LHCN-M2 (cell line): ENCODE measurements around the gene PHF14. TPM values are rescaled to one million over a fixed set of nuclear protein-coding genes. Genes with fewer than 3 reads are reported as not detected.

ENCODE experiments used
- DNase-seq: peaks from one replicate; pipeline ENCODE4 v3.0.0-alpha.2; 2012; ENCODE audit warnings: low read depth
- total RNA-seq: library from RNA; depleted of rRNA; stranded (reverse); fragments of >200 nt; gene quantifications from 2 replicates; pipeline ENCODE4 v1.2.3, GENCODE V29; 2014

The PHF14 gene
- total RNA-seq, 1 experiment from 2014 or later, result 42.4 TPM

DNA sequence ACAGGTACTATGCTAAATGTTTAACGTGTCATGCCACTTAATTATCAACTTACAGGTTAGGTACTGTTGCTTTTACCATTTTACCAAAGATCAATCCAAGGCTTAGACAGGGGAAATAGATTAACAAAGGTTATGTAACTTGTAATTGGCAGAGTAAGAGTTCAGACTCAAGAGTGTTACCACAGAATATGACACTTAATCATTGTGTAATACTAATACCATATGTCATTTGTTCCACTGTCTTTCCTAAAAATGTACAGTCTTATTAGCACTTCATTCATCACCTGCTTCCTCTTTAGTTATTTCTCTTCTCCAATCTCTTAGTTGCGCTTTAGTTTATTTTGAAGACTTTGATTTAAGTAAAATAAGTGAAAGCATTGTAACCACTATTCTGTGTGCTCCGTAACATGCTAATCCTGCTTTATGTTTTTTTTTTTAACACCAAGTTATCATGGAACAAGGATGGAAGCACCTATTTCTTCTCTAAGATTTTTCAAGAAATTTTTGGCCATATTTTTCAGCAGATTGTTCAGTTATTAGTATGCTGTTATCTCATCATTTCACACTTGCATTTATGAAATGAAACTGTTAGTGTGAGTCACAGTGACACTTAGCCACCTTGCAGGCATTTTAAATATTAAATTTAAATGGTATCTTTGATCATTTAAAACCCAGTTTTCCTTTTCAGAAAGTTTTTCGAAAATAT is 197.3 kb downstream of the PHF14 start:
- DNase-seq, result no peak

DNA sequence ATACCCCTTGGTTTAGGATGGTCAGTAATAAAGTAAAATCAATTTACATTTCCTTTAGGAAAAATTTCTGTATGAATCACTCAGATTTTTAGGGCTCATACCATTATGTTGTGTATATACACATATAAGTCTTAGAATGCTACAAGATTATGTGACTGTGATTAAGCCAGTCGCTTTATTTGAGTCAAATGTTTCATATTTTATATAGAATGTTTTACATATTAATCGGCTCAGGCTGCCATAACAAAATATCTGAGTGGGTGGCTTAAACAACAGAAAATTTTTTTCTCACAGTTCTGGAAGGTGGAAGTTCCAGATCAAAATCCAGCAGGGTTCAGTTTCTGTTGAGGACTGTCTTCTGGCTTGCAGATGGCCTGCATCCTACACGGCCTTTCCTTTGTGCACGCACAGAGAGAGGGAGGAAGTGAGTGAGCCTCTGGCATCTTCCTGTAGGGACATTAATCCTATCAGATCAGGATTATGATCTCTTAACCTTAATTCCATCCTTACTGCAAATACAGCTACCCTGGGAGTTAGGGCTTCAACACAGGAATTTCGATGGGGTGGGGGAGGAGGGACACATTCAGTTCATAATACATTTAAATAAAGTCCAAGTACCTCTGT is 198.0 kb downstream of the PHF14 start:
- DNase-seq, result no peak

DNA sequence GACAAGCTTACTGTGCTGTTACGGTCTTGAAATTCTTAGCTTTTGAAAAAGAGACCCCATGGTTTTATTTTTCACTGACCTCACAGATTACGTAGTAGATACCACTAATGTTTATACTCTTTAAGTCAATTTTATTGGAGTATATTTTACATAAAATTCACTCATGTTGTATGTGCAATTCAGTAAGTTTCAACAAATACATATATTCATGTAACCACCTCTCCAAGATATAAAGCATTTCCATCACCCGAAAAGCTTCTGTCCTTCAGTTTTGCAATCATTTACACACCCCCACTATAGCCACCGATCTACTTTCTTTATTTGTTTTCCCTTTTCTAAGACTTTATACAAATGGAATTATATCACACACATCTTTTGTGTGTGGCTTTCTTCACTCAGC is 199.2 kb downstream of the PHF14 start:
- DNase-seq, result no peak

DNA sequence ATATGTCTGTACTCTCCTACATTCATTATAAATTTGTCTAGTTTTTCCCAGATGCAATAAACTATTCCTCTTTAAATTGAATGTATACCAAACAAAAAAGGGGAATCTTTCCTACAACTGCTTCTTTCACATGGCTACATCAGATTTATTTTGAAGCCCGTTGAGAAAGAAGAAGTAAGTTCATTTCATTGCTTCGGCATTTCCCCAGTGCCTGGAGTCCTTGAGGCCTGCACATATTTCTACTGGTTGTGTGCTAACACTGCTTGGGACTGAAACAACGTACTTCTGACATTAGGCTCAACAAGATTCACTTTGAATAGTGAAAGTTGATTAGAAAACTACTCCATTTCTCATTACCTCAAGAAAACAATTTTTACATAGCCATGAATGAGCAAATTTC is 201.7 kb downstream of the PHF14 start:
- DNase-seq, result no peak

DNA sequence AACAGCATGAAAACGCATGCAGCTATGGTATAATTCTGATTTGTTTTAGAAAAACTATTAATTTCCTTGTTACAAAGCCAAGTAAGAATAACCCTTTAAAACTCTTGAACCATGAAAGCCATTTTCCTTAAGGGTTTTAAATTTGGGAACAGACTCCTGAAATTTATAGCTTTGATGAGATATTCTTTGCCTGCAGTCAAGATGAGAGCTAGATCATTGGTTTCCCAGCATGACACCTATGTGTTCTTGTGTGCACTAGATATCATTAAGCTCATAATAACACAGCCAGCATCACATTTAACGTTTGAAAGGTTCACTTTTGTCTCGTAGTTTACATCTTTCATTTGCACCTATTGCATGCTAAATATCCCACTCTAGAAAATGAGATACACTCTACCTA is 202.2 kb downstream of the PHF14 start:
- DNase-seq, result no peak

DNA sequence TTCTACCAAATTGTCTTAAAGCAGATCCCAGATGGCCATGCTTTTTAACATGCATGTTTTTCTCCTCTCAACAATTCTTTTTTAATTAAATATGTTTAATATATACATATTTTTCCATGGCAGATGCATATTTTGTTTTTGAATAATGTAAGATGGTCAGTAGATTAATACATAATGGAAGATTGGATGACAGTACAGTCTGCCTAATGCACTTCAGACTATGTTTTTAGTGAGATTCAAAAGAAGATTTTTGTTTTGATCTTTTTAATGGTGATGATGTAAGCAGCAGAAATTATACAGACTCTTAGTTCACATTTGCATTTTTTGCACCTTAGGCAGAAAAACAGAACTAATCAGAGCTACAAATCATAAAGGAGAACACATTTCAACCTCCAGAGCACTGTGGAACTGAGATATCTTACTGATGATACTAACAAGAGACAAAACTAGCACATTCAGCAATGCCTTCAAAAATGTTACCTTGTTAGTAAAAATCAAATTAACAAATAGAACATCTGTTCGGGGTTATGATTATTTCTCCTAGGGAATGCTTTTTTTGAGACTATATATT is 203.4 kb downstream of the PHF14 start:
- DNase-seq, result no peak

DNA sequence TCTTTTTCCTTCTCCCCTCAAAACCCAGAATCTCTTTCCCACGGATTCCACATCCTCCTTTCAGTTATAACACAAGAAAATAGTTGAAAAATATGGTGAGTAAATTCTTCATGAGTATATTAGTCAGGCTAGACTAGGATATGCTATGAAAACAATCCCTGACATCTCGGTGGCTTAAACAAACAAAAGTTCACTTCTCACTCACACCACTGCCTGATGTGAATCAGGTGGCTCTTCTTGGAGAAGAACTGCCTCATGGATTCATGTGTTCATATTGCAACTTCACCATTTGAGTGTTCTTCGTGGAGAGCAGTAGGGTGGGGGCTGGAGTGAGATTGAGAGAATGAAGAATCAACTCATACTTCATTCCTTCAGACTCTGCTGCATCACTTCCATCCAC is 204.1 kb downstream of the PHF14 start:
- DNase-seq, result peak; percentile 39

DNA sequence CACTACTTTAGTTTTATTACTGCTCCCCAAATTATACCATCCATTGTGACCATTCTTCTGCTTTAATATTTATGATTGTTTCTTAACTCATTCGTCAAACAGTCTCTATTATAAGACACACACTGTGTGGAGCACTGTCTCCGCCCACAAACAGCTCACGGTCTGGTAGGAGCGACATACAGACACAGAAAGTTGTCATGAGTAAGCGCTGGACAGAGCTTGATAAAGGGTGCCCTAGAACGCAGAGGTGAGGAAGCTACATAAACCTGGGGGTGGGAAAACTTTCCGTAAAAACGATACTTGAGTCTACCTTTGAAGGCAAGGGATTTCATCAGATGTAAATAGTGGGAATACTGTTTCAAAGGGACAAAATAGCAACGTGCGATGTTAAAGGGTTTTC is 207.9 kb downstream of the PHF14 start:
- DNase-seq, result no peak

DNA sequence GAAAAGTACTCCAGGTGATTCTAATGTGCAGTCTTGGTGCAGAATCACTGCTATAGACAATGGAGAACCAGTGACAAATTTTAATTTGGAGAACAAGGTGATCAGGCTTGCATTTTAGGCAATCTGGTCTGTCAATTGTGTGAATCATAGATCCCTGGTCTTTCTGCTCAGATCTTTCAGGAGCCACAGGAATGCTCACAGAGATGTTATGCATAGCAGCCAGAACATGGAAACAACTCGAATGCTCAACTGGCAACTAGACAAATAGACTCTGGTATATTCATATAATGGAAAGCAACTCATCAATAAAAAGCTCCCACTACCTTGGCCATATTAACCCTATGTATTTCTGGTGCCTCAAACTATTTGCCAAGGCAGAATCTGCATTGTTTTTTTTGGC is 209.1 kb downstream of the PHF14 start:
- DNase-seq, result no peak

DNA sequence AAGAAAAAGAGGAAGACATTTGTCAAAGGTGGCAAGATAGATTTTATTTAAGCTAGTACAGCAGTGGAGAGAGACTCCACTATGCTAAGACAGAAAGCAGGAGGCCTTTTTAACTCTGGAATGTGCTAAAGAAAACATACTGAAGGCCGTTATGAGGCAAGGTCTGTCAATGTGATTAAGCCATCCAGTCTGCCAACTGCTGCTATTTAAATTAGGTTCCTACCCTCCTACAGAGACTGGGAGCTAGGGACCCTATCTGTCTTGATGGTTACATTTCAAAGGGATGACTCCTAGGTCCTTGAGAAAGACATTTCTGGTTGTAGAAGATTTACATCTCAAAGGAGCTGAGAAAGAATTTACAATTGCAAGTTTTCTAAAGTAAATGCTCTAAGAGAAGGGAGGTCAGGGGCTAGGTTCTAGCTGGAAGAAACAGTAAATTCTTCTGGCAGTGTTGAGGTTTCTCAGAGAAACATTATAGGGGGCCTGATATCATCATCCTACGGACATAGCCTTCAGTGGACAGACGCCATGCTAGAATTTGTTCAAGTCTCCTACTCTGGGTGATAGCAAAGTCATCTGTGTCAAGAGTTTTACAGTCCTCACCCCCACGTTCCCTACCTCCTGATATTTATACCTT is 211.6 kb downstream of the PHF14 start:
- no peak for DNase-seq

DNA sequence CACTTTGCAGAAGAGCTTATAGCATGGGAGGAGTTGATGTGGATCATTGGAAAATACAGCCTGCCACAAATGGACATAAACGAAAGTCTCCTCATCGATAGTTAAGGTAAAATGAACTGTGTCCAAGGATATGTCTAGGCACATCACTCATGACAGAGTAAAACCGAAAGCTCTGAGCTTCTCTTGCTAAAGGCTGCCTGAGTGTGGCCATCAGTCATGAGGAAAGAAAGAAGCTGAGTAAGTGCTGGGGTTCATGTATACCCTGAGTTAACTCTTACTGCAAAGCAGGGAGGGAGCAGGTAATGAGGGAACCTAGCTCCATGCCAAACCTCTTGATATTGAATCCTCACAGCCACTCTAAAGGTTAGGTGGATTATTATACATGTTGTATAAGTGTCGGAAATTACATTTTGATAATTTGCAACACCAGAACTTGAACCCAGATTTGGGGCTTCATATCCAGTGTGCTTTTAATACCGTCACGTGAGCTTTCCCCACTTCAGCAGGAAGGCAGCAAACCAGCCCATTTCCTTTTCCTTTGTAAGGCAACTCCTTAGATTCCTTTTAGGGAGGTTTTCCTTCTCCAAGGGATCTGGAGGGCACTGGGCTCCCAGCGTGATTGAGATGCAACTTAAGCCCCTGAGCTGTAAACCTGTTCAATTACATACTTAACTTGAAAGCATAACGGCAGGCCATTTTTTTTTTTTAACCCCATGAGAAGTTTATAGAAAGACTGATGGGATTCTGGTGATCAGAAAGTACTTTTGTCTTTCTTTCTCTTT is 215.0 kb downstream of the PHF14 start:
- DNase-seq, result no peak

DNA sequence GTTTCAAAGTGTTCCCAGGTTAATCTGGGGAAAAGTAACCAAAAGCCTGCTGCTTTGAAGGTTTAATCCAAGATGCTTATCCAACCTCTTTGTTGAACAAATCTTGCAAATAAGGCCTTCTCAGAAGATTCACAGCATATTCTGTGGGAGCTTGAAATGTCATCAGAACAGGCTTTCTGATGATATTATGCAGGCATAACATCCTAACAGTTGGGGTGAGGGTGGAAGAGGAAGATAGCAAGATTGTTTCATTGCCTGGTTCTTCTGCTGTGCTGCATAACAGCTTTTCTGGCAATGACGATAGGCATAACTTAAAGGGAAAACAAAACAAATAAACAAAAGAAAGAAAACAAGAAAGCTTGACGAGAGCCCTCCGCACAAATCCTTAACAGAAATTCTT is 217.4 kb downstream of the PHF14 start:
- DNase-seq, result no peak

DNA sequence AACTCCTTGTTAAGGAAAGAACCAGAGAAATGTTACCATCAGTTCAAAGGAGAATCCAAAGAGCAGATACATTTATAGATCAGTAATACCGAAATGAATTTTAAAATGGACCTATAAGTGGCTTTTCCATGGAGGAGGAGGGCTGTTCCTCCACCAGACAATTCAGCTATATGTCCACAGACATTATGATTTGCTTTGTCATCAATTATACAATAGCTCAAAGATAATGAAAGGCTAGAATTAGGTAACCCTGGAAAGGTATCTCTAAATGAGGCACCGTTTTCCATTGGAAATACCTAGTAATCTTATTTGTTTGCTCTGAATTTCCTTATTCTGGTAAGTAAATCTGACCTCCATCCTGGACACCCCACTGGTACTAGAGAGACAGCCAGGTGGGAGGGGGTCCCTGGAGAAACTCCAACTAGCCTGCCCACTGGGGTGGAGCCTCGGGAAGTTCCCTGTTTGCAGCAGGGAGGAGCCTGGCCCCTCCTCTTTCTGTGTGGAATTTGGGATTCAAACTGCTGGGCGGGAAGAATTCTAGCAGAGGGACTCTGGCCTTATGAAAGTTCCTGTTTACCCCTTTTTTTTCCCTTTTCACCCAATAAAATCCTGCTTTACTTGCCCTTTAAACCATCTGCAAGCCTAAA is 218.0 kb downstream of the PHF14 start:
- no peak for DNase-seq

DNA sequence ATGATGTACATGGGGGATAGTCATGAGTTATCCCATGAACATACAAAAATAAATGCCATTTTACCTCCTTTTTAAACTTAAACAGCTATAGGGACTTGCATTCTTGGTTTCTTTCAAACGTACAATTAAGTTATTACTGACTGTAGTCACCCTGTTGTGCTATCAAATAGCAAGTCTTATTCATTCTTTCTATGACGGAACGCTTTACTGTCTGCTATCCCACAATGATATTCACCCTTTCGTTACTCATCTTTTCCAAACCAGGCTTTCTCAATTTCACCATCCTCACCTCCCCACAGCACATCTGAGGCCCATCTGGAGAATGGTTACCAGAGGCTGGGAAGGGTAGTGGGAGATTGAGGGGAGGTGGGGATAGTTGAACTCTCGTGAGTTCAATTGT is 218.8 kb downstream of the PHF14 start:
- DNase-seq, result peak; percentile 80

DNA sequence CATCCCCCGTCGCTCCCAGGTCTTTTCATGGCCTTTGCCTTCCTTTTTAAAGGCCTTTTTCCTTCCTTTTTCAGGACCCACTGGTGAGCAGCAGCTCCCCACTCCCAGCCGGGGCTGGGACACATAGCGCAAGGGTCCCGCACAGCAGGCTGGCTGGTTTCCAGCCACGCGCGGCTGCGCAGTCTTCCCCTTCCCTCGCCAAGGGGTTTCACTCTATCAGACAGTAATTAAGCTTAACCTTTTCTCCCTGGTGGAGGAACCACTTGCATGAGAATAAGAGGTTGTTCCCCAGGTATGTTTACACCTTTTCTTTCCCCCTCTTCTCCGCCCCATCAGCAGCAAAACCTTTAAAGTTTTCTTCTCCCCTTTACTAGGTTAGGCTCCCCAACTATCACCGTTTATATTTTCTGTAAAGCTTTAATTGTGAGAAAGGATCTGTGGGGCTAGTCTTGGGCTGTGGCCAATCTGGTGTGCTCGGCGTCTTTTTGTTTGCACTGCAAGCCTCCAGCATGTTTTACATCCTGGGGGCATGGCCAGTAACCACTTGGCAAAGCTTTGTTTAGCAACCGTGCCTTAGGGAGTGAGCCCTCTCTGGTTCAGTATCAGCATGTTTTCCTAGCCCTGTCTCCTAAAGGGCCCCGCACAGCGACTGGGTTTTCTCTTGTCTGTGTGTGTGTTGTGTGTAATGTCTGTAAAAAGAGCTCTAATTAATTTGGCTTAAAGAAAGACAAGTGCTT is 219.6 kb downstream of the PHF14 start:
- DNase-seq, result peak; percentile 43

DNA sequence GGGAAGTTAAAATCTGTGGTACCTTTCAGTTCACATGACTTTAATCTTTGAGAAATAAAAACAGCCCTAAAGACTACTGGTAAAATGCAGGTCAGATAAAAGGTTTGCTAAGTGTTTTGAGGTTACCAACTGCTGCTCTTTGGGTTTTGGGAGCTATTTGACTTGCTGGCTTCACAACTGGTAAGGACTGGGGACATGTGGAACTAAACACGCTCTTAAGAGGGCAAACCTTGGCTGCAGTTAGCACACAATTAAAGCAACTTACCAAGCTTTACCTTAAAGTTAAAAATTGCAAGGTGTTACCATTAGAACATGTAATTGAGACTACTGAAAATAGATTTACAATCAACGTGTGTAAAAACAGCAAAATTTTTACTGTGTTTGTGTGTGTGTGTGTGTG is 220.2 kb downstream of the PHF14 start:
- DNase-seq, result no peak

DNA sequence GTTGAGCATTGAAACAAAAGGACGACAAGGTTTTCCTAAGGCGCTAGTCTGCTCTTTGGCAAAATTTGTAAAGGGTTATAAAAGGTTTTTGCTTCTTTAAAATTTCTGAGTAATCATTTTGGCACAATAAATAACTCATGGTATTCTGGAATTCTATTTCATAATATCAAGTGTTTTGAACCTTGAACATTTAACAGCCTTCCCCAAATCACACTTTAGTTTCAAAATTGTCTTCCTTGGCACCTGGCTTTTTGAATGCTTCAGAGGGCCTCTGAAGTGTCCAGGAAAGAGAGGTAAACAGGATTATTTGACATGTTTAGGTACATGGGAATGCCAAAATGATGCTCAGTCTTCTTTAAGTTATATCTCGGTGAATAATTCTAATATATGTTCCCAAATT is 220.8 kb downstream of the PHF14 start:
- DNase-seq, result no peak

DNA sequence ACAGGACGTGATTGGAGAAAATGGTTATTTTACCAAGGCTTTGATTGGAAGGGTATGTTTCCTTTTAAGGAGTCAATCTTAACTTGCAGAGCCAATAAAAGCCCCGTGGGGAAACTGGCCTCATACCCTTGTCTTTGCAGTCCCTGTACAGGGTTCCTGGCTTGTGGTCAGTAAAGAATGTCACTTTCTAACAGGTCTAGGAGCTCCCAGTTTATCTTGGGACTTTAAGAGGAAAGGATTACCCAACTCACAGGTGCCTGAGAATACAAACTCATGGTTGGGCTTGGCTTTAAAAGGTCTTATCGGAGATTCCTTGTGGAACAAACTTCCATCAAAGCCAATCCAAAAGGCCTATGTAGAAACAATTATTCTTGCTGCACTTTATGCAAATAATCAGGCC is 221.8 kb downstream of the PHF14 start:
- no peak for DNase-seq

DNA sequence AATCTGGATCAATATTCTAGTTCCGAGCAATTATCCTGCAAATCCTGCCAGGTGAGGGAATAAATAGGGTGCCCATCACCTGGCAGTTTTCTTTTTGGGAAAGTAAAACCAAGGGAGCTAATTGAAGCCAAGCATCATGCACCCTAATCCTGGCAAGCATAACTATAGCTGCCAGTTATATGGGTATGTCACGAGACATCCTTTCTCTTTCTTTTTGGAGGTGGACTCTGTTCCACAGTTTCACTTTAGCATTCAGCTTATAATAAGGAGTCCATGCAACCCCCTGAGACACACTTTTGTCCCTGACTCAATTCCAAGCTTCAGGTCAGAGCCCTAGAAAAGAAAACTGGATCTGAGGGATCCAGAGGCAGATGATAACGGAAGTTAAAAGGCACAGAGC is 222.5 kb downstream of the PHF14 start:
- DNase-seq, result no peak

DNA sequence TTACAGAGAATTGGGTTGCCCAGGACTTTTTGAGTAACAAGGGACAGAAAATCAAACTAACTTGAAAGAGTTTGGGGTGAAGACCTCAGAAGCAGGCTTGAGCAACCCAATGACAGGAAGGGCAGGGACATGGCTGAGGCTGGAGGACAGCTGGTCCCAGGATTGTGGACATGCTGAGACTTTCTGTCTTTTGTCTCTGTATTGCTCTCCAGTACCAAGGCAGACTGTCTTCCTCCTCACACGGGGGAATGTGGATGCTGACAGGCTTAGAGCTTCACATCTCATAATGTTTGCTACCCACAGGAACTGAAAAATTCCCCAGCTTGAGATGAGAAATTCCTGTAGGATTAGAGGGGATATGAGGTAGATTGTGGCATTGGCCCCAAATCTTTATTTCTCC is 229.6 kb downstream of the PHF14 start:
- DNase-seq, result no peak

DNA sequence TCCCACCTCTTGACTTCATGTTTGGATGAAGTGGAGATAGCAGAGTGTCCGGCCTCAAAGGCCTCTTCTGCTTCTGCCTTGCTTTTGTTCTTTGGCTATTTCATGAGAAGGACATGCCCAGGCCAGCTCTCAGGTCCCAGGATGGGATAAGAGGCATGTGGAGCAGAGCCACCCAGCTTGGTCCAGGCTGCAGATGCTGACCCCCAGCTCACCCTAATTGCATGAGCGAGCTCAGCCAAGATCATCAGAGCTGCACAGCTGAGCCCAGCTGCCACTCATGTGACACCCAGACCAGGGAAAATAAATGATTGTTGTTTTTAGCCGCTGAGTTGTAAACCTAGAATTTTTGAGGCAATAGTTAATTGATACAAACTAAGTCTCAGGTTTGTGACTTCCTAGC is 230.0 kb downstream of the PHF14 start:
- peak; percentile 34 for DNase-seq
